T-helper 1 cell (primary cell): Measurements from ENCODE around the gene TMEM100.
"Not testable (repeated sequence)": the region's sequence is repeated elsewhere in the genome, so short reads cannot be mapped to it uniquely, and the experiment has no call there.

Experiments used
- DNase-seq, 5 donors: peaks; one replicate each; pipeline ENCODE4 v3.0.0-alpha.2; 2012 to 2020

TMEM100 gene

DNA sequence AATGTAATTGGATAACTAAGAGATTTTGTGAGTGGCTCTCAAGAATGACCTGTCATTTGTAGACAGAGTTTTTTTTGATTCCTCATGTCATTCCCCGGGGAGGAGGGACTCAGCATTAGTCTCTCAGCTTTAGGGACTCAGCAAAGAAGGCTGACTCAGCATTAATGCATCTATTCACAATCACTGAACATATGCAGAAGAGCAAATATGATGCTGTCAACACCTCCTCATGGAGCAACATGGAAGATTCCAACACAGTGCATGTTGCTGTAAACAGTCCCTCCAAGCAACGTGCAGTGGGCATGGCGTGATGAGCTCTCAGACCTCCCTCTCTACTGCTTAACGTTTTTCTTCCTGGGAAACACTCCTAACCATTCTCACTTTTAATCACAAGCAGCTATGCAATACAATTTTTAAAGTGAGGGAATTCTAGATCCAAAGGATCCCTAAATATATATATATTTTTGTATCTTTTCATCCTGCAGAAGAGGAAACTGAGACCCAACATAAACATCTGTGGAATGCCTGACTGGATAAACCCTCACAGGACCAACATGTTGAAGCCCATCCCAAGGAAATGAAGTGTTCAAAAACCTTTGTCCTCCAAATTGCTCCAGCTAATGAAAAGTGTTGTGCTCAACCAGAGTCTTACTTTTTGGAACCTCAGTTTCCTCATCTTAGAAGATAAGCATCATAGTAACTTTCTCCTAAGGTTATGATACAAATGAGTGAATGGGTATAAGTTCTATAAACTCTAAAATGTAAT lies 38.9 kb downstream of the TMEM100 start:
- no peak for DNase-seq

DNA sequence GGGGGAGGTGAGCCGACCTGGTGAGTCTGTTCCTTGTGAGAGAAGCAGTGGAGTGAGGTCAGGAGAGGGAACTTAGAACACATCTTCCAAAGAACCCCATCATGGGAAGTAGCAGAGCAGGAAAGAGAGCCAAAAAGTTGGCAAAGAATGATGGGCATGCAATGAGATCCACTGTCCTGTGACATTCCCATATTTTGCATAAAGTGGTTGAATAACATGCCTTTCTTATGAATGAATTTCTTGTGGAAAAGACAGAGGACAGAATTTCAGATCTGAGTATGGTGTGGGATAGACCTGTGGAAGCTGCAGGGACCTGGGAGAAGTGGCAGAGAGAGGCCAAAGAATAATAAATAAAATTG lies 41.3 kb downstream of the TMEM100 start:
- no peak for DNase-seq

DNA sequence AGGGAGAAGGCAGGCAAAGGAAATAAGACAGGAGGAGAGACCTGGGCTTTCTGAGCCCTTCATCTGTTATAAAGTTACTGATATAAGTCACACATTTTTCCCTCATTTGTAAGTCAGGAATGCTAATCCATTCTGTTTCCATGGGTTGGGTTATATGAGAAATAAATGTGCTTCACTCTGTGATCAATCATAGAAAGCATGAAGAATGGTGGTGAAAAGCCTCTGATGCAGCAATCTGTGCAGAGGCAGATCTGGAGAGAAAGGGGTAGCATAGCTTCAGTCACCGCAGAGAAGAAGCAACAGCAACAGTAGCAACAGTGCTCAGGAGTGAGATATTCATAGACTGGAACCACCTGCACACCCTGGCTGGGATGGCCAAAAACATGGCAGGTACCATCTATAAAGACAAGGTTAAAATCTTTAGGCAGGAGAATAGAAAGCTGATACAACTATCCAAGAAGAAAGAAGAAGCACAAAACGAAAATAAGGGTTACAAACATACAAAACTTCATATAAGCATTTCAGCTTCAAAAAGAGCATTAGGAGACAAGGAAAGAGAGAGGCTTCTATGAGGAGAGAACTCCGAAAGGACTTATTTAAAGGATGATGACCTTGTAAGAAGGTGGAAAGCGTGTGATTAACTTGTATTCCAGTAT lies 41.9 kb downstream of the TMEM100 start:
- DNase-seq = no peak

DNA sequence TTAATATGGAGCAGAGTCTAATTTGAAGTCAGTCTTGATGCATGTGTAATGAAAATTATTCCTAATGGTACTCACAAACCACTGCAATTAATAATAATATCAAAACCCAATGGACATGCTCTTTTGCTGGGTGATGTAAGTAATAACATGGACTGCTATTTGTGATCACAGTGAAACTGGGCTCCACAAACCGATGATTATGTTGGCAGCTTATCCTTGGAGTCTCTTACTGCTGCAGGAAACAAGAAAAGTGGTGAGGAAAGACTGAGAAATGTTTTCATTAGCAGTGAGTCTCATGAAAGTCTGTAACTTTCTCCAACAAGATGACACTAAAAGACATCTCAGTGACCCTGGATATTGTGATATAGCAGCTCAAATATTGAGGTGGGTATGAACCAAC lies 45.2 kb downstream of the TMEM100 start:
- DNase-seq = no peak

DNA sequence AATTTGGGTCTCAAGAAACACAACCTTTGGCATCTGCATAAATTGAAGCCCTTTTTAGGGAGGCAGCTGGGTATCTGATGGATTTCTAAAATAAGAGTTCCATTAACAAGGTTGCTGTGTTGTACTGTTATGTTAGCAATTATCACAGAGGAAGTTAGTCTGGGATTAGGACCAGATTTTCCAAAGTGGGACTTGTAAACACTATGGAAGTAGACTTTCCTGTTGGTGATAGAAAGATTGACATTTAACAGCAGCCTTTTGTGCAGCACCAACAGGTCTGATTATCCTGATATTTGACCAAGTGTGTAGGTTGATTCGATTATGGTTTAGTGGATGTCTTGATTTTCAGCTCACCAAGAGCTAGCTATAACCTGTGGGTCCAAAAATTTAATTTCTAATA lies 46.4 kb downstream of the TMEM100 start:
- no peak for DNase-seq

DNA sequence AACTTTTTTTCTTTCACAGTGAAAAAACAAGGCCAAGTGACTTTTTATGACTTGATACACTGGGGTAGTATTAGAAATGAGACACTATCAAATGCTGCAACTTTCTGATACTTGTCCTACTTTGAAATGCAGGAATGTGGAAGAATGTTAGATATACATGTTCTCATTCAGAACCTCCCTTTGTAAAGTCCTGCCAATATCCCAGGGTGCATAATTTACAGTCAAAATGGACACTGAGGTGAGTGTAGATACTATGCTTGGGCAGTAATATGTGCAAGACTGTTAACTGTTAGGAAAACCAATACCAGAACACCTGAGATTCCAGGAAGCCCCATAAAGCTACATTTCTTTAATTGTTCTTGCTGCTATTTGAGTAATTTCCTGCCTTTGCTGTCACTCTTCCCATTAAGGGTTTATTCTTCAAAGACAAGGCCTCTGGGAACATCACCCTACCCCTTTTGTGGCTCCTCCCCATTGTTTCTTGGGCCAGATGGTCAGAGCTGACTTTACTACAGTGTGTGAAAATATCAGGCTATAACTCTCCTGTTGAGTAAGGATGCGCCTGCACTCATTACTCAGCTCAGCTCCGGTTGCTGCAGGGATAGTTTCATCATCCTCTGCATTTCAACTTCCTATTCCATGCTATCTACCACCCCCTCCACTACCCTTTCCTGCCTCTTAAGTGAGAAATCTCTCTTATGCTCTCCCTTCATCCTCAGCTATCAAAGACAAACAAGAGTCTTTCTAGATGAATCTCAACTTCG lies 48.7 kb downstream of the TMEM100 start:
- no peak for DNase-seq

DNA sequence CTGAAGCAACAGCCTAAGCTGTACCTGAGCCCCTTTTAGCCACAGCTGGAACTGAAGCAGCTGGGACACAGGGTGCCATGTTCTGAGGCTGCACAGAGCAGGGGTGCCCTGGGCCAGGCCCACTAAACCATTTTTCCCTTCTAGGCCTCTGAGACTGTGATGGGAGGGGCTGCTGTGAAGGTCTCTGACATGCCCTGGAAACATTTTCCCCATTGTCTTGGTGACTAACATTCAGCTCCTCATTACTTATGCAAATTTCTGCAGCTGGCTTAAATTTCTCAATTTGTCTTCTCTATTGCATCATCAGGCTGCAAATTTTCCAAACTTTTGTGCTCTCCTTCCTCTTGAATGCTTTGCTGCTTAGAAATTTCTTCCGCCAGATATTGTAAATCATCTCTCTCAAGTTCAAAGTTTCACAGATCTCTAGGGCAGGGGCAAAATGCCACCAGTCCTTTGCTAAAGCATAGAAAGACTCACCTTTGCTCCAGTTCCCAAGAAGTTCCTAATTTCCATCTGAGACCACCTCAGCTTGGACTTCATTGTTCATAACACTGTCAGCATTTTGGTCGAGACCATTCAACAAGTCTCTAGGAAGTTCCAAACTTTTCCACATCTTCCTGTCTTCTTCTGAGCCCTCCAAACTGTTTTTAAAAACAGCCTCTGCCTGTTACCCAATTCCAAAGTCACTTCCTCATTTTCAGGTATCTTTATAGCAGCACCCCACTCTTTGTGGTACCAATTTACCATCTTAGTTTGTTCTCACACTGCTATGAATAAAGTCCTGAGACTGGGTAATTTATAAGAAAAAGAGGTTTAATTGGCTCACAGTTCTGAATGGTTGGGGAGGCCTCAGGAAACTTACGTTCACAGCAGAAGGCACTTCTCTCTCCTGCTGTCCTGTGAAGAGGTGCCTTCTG lies 49.8 kb downstream of the TMEM100 start:
- no peak for DNase-seq

DNA sequence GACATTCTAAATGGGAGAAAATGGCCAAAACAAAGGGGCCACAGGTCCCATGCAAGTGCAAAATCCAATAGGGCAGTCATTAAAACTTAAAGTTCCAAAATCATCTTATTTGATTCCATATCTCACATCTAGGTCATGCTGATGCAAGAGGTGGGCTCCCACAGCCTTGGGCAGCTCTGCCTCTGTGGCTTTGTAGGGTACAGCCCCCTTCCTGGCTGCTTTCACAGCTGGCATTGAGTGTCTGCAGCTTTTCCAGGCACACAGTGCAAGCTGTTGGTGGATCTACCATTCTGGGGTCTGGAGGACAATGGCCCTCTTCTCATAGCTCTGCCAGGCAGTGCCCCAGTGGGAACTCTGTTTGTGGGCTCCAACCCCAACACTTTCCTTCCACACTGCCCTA lies 50.7 kb downstream of the TMEM100 start:
- DNase-seq = not testable (repeated sequence)
